ENCODE data around the gene PDE7B. TPM values are rescaled to one million over a fixed set of nuclear protein-coding genes. Genes with fewer than 3 reads are reported as not detected.
A peak's percentile ranks its signal among the peaks of the same experiment; 100 is the strongest.

The PDE7B gene
- polyA plus RNA-seq, 1 of the 3 experiments (the other 2 are of a cell fraction), result 1.9 TPM

DNA sequence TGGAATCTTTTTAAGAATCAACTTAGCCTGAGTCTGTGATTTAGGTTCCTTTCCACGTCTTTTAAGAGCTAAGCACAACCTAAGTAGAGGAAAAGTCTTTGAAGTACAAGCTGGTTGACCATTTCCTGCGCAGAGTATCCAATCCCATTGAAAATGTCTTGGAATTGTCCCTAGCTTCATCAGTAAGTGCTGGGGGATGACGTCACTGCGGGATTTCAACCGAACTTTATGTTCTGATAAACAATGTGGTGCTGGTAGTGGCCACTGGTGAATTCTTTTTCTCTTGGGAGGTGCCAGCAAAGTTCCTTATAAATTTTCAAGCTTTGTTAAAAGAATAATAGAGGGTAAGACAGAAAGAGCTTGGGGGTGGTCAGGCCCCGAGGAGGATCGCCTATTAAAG is 69.2 kb downstream of the PDE7B start:
- Histone ChIP-seq H3K79me2 (ENCODE audit: insufficient read depth) (no peaks in the 10 kb centered on the region), H3K4me2 (no peak overlapping the region), H3K9me3 (no peaks in the 10 kb centered on the region), H3K36me3 (replicated peaks in 1 of 2; ENCODE audit: control insufficient read depth in 1 of 2, insufficient read depth in 2 of 2, low read length in 1 of 2) (no peaks in the 10 kb centered on the region), H4K20me1 (ENCODE audit: insufficient read depth) (no peaks in the 10 kb centered on the region), H3K27me3 (ENCODE audit: insufficient read depth) (no peaks in the 10 kb centered on the region), H3K9ac (no peak overlapping the region), H3K4me1 (ENCODE audit: control insufficient read depth in 1 of 2, insufficient read depth in 2 of 2, low read depth in 1 of 2, low read length in 1 of 2) (peaks cover 3 to 6% of the 10 kb centered on the region in 2 experiments), H3K9me2 (no peaks in the 10 kb centered on the region), H3K27ac (ENCODE audit: low read depth in 2 of 2, low read length in 1 of 2) (no peak overlapping the region), H3K4me3 (ENCODE audit: low read depth in 2 of 2, low read length in 1 of 2) (no peak overlapping the region), H2AFZ (ENCODE audit: low read depth) (no peak overlapping the region), H3F3A (replicated peaks; ENCODE audit: insufficient read depth) (peaks cover 19% of the 10 kb centered on the region)
- POLR2A ChIA-PET, result no interaction called here
- TF ChIP-seq ELF1 (IDR thresholded peaks at IDR 0.05), result no peak
- no peak for TF ChIP-seq NFIC (IDR thresholded peaks at IDR 0.05; ENCODE audit: borderline replicate concordance)
- no peak for TF ChIP-seq RCOR1 (IDR thresholded peaks at IDR 0.05; ENCODE audit: low read length)
- TF ChIP-seq USF1 (IDR thresholded peaks at IDR 0.05; ENCODE audit: borderline replicate concordance, low read depth), result no peak
- TF ChIP-seq TEAD4 (IDR thresholded peaks at IDR 0.05; ENCODE audit: borderline replicate concordance, insufficient read depth), result no peak
- TF ChIP-seq SIN3A (IDR thresholded peaks at IDR 0.05; ENCODE audit: borderline replicate concordance, low read depth, low read length), result no peak
- CTCF ChIA-PET, result interaction anchor here (0.7 to 1.2 kb wide), 2 partner anchors 37 to 305 kb away, joined by 3 read pairs; no protein-coding TSS in a partner anchor
- WGBS (ENCODE audit: low lambda C conversion rate), result 97% methylated on average over 7 of the region's 7 CpGs
- DNase-seq, result no peak

- POLR2A ChIA-PET, result no interaction called here
- TF ChIP-seq SIN3A (IDR thresholded peaks at IDR 0.05; ENCODE audit: borderline replicate concordance, low read depth, low read length) (no peak), TCF12 (IDR thresholded peaks at IDR 0.05) (no peak), ZBTB33 (IDR thresholded peaks at IDR 0.05; ENCODE audit: borderline replicate concordance, low read depth) (no peak), EZH2phosphoT487 (IDR thresholded peaks at IDR 0.05; ENCODE audit: borderline replicate concordance, low read depth) (no peak), RFX5 (IDR thresholded peaks at IDR 0.05; ENCODE audit: low read length) (no peak), GABPA (IDR thresholded peaks at IDR 0.05; ENCODE audit: low read depth) (no peak), TEAD4 (IDR thresholded peaks at IDR 0.05; ENCODE audit: borderline replicate concordance, insufficient read depth) (no peak), USF1 (IDR thresholded peaks at IDR 0.05; ENCODE audit: borderline replicate concordance, low read depth) (no peak), RAD21 (IDR thresholded peaks at IDR 0.05; ENCODE audit: low read length) (no peak)
- TF ChIP-seq, protein P1, sequence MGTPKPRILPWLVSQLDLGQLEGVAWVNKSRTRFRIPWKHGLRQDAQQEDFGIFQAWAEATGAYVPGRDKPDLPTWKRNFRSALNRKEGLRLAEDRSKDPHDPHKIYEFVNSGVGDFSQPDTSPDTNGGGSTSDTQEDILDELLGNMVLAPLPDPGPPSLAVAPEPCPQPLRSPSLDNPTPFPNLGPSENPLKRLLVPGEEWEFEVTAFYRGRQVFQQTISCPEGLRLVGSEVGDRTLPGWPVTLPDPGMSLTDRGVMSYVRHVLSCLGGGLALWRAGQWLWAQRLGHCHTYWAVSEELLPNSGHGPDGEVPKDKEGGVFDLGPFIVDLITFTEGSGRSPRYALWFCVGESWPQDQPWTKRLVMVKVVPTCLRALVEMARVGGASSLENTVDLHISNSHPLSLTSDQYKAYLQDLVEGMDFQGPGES (IDR thresholded peaks at IDR 0.05; ENCODE audit: low read depth, low read length), result no peak
- Histone ChIP-seq H3K4me1 (ENCODE audit: control insufficient read depth in 1 of 2, insufficient read depth in 2 of 2, low read depth in 1 of 2, low read length in 1 of 2) (peaks cover 3 to 6% of the 10 kb centered on the region in 2 experiments), H3K9me3 (no peaks in the 10 kb centered on the region), H3K9ac (no peak overlapping the region), H3K27me3 (ENCODE audit: insufficient read depth) (no peaks in the 10 kb centered on the region), H3K4me3 (ENCODE audit: low read depth in 2 of 2, low read length in 1 of 2) (no peak overlapping the region), H3K4me2 (no peak overlapping the region), H3K79me2 (ENCODE audit: insufficient read depth) (no peaks in the 10 kb centered on the region), H2AFZ (ENCODE audit: low read depth) (no peak overlapping the region), H3F3A (replicated peaks; ENCODE audit: insufficient read depth) (peaks cover 19% of the 10 kb centered on the region), H4K20me1 (ENCODE audit: insufficient read depth) (no peaks in the 10 kb centered on the region), H3K36me3 (replicated peaks in 1 of 2; ENCODE audit: control insufficient read depth in 1 of 2, insufficient read depth in 2 of 2, low read length in 1 of 2) (no peaks in the 10 kb centered on the region), H3K9me2 (no peaks in the 10 kb centered on the region), H3K27ac (ENCODE audit: low read depth in 2 of 2, low read length in 1 of 2) (peak overlapping the region in 1 of 2 experiments; percentile 98; a peak in 1 of 4 replicates)
- CTCF ChIA-PET, result interaction anchor here (1.2 kb wide), 1 partner anchor 38 kb away, joined by 3 read pairs; no protein-coding TSS in a partner anchor
- DNase-seq, result no peak
- 98% methylated on average over 2 of the region's 2 CpGs for WGBS (ENCODE audit: low lambda C conversion rate)
These were observed 69.7 kb downstream of the PDE7B start for GRCh38 chr6:135921188-135921587.

Measured in SK-N-SH (cell line).